Fibroblast of pulmonary artery (primary cell): ENCODE data around the gene PIF1.

Experiments used
- DNase-seq: peaks from one replicate; pipeline ENCODE4 v3.0.0-alpha.2; 2010; ENCODE audit warnings: low read depth
- H3K4me3 ChIP-seq: replicated peaks from 2 replicates; pipeline ENCODE4 v1.5.1; 2011; ENCODE audit warnings: low read depth, mild to moderate bottlenecking, control low read depth, low read length, moderate library complexity
- TF ChIP-seq, protein P1 (sequence below): IDR thresholded peaks from 2 replicates; pipeline ENCODE4 v1.5.1; 2011; ENCODE audit warnings: mild to moderate bottlenecking, control low read depth, low read length, inconsistent platforms; ENCODE audit errors: missing control alignments

Gene PIF1

DNA sequence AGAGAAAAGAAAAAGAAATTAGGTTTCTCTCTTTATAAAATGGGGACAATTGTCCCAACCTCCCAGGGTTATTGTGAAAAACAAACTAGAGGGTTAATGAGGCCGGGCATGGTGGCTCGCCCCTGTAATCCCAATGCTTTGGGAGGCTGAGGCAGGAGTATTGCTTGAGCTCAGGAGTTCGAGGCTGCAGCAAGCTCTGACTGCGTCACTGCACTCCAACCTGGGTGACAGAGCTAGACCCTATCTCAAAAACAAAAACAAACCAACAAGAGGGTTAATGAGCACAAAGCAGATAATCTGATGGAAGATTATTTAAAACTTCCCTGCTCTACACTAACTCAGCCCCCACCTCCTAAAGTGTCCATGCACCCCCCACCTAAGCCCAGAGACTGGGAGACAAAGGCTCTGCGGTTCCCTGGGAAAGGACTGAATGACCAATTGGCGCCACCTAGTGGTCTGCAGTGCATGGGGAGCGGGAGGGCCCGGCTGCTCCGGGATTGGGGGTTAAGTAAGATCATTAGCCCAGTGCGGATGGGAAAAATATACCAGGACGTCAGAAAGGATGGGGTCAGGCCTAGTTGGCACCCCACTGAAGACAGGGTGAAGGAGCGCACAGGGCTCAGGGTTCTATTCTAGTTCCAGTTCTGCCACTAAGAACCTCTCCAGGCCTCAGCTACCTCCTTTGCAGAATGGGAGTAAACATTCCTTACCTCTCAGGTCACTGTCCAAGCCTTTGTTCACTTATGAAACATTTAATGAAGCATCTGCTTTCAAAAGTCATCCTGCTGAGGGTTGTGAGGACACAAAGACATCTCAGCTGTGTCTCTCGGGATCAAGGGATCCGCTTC, 15.6 kb downstream of the PIF1 start:
- TF ChIP-seq, protein P1, sequence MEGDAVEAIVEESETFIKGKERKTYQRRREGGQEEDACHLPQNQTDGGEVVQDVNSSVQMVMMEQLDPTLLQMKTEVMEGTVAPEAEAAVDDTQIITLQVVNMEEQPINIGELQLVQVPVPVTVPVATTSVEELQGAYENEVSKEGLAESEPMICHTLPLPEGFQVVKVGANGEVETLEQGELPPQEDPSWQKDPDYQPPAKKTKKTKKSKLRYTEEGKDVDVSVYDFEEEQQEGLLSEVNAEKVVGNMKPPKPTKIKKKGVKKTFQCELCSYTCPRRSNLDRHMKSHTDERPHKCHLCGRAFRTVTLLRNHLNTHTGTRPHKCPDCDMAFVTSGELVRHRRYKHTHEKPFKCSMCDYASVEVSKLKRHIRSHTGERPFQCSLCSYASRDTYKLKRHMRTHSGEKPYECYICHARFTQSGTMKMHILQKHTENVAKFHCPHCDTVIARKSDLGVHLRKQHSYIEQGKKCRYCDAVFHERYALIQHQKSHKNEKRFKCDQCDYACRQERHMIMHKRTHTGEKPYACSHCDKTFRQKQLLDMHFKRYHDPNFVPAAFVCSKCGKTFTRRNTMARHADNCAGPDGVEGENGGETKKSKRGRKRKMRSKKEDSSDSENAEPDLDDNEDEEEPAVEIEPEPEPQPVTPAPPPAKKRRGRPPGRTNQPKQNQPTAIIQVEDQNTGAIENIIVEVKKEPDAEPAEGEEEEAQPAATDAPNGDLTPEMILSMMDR, result peak; percentile 97
- H3K4me3 ChIP-seq, result no peak overlapping the region
- DNase-seq, result peak; percentile 77

DNA sequence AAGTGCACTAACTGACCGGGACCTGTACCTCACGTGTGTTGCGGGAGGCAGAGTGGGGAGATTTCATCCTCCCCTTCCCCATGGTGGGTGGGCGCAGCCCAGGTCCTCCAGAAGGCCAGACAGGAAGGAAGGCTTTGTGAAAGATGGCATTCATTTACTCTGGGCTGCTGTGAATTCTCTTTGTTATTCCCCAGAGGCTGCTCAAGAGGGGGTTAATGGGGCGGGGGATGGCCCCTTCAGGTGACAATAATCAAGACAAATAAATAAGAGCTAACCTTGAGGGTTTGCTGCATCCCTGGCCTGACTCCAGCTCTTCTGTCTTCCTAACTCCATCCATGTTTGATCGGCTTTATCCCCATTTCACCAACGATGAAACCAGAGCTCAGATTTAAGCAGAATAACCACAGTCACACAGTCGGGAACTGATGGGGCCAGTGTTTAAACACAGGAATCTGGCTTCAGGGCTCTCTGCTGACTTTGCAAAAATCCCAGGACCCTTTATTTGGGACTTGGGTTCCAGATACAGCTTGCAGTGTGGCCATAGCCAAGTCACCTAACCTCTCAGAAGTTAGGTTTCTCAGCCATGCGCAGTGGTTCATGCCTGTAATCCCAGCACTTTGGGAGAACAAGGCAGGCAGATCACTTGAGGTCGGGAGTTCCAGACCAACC, 16.5 kb downstream of the PIF1 start:
- TF ChIP-seq, protein P1, result no peak
- DNase-seq, result no peak
- no peak overlapping the region for H3K4me3 ChIP-seq

DNA sequence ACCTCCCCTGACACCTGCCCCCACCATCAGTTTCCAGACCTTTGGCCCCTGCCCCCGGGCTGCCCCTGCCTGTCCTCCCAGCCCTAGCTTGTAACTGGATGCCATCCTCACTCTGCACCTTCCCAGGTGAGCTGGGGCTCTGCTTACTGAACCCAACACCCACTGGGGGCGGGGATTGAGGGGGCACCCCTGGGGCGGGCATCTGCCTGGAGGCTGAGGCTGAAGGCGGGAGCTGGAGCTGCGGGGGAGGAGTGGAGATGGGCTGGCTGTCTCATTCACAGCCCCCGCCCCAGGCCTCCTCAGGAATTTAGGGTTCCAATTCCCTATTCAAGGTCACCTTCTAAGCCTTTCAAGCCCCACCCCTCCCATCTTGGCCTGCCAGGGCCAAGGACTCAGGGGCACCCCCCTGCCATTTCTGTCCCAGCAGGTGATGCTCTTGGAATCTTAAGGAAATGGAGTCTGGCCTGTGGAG, 17.7 kb downstream of the PIF1 start:
- TF ChIP-seq, protein P1, result no peak
- H3K4me3 ChIP-seq, result no peak overlapping the region
- no peak for DNase-seq

DNA sequence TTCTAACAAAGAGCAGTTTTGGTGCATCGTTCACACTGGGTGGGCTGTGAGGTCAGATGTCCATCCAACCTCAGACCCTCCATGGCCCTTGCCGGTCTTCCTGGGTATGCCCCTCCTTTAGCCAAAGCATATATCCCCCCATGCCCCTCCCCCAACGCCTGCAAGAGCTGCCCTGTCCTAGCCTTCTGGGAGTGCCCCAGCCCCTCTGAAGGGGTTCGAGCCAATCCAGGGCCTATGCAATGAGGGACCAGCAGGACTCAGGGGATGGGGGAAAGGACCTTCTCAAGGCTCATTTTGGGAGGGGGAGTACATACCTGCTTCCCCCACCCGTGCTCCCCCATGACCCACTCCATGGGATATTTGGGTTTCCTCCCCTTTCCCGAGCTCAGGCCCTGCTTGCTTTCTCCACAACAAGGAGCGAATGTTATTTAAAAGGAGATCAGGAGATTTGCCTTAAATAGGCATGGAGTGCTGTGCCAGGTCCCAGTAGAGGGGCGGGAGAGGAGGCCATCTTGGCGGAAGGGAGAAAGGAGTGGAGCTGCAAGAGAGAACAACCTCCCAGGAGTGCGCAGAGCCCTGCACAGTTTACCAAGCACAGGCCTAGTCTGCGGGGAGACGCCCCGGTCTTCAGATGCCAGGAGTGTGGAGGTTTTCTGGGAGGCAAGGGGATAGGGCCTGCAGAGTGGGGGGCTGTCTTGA, 18.2 kb downstream of the PIF1 start:
- H3K4me3 ChIP-seq, result no peak overlapping the region
- TF ChIP-seq, protein P1, result no peak
- no peak for DNase-seq

DNA sequence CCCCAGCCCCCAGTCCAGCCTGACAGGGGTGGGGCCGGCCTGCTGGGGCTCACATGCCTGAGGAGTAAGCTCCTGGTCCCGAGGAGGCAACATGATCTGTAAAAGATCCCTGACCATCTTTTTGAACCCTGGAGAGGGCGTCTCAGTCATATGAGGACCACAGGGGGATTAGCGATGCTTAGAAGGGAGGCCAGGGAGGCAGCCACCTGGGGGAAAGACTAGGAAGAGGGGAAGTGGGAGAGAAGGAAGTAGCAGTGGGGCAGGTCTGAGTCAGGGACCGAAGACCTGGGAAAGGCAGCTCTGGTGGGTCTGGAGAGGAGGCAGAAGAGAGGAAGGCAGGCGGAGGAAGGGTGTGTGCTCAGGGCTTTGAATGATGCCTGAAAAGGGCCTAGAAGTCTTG, 18.9 kb downstream of the PIF1 start:
- no peak for DNase-seq
- no peak overlapping the region for H3K4me3 ChIP-seq
- TF ChIP-seq, protein P1, result no peak

DNA sequence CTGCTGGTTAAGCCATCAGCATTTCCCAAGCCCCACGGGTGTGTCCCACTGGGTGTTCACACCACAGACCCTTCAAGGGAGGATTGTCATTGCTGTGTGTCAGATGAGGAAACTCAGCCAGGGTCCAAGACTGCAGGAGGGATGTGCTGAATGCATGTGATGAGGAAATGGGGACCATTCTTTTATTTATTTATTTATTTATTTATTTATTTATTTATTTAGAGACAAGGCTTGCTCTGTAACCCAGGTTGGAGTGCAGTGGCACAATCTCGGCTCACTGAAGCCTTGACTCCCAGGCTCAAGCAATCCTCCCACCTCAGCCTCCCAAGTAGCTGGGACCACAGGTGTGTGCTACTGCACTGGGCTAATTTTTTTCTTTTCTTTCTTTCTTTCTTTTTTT, 20.8 kb downstream of the PIF1 start:
- TF ChIP-seq, protein P1, result no peak
- DNase-seq, result no peak
- no peak overlapping the region for H3K4me3 ChIP-seq
